OCI-LY7 (cell line): ENCODE results near the gene PPP6C.

Source experiments
- EZH2phosphoT487 ChIP-seq: fragments of 200-600 bp; sonication (generic); IDR thresholded peaks from 2 replicates; pipeline ENCODE4 v1.6.1; 2018; ENCODE audit warnings: low read depth, borderline replicate concordance, mild to moderate bottlenecking, mixed run types, antibody characterized with exemption, low read length, moderate library complexity, mixed read lengths
- TF ChIP-seq, protein P1 (sequence below): fragments of 200-600 bp; sonication (generic); conservative IDR thresholded peaks from 2 replicates; pipeline ENCODE4 v1.5.1; 2014; ENCODE audit warnings: mild to moderate bottlenecking, antibody characterized with exemption, low read length, moderate library complexity, mixed read lengths

DNA sequence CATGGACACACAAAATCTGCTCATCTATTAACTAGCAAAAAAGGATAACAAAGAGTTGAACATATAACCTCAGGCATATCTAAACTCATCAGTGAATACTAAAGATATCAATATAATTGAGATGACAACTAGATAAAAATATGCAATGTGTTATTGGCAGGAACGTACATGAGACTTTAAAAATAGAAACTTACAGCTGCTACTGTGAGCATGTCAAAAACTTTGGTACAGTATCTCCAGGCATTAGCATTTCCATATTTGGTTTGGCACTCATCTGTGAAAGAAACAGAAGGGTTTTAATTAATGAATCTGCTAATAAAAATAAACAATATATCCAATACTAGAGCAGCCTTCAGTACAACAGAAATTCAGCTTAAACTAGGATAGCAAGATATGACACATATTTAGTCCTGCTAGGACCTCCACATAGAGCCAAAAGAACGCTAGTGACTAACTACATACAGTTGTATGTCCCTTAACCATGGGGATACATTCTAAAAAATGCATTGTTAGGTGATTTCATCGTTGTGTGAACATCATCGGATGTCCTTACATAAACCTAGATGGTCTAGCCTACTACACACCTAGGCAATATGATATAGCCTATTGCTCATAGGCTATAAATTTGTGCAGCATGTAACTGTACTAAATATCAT is 35.8 kb downstream of the PPP6C start:
- TF ChIP-seq, protein P1, sequence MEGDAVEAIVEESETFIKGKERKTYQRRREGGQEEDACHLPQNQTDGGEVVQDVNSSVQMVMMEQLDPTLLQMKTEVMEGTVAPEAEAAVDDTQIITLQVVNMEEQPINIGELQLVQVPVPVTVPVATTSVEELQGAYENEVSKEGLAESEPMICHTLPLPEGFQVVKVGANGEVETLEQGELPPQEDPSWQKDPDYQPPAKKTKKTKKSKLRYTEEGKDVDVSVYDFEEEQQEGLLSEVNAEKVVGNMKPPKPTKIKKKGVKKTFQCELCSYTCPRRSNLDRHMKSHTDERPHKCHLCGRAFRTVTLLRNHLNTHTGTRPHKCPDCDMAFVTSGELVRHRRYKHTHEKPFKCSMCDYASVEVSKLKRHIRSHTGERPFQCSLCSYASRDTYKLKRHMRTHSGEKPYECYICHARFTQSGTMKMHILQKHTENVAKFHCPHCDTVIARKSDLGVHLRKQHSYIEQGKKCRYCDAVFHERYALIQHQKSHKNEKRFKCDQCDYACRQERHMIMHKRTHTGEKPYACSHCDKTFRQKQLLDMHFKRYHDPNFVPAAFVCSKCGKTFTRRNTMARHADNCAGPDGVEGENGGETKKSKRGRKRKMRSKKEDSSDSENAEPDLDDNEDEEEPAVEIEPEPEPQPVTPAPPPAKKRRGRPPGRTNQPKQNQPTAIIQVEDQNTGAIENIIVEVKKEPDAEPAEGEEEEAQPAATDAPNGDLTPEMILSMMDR, result no peak
- no peak for TF ChIP-seq EZH2phosphoT487
